IMR-90 (cell line): ENCODE results near the gene GLIS1. TPM values are rescaled to one million over a fixed set of nuclear protein-coding genes. Genes with fewer than 3 reads are reported as not detected.

Source experiments
- ATAC-seq: fragments of 200-7000 bp; cut with Tn5 transposase; 2 replicates; pipeline ENCODE4 v1.9.1; 2020; ENCODE audit warnings: low read depth, mild to moderate bottlenecking, moderate library complexity
- BruUV-seq: library from RNA; stranded (reverse); fragments of 400-500 nt; replicated peaks from 2 replicates; lab custom pipeline; 2021; lab: Mats Ljungman, UMichigan
- CTCF ChIA-PET: fragments of 300-600 bp; formaldehyde crosslinking; extraction: SDS; loops from one replicate; lab custom pipeline; 2021; ENCODE audit warnings: antibody characterized with exemption; lab: Yijun Ruan, JAX
- POLR2A ChIA-PET: fragments of 300-600 bp; sonication (Branson Sonifier 250); formaldehyde crosslinking; loops from one replicate; lab custom pipeline; 2022; ENCODE audit warnings: antibody characterized with exemption; ENCODE audit not compliant: unreplicated experiment; lab: Charles Lee
- DNase-seq: peaks from one replicate; pipeline ENCODE4 v3.0.0; 2013
- H2AFZ ChIP-seq: replicated peaks from 2 replicates; pipeline ENCODE3; 2013; ENCODE audit warnings: low read length, mild to moderate bottlenecking; ENCODE audit not compliant: poor library complexity
- H2AK5ac ChIP-seq: 2 replicates; pipeline ENCODE4 v1.6.1; 2013; ENCODE audit warnings: low read depth, low read length, inconsistent platforms
- H2AK9ac ChIP-seq: replicated peaks from 2 replicates; pipeline ENCODE3; 2013; ENCODE audit warnings: mild to moderate bottlenecking, low read depth, low read length, moderate library complexity; ENCODE audit not compliant: poor library complexity
- H2BK120ac ChIP-seq: 2 replicates; pipeline ENCODE4 v1.6.1; 2013; ENCODE audit warnings: low read depth, low read length, inconsistent platforms
- H2BK15ac ChIP-seq: 3 replicates; pipeline ENCODE4 v1.6.1; 2013; ENCODE audit warnings: low read depth, low read length, inconsistent platforms
- H2BK20ac ChIP-seq: 2 replicates; pipeline ENCODE4 v1.6.1; 2013; ENCODE audit warnings: low read depth, mild to moderate bottlenecking, inconsistent platforms, low read length, moderate library complexity
- H2BK5ac ChIP-seq: 2 replicates; pipeline ENCODE4 v1.6.1; 2013; ENCODE audit warnings: mild to moderate bottlenecking, low read depth, low read length, inconsistent platforms; ENCODE audit not compliant: poor library complexity, severe bottlenecking
- H3K14ac ChIP-seq: replicated peaks from 2 replicates; pipeline ENCODE4 v1.6.1; 2013; ENCODE audit warnings: low read depth, low read length, inconsistent platforms
- H3K18ac ChIP-seq: 2 replicates; pipeline ENCODE4 v1.6.1; 2013; ENCODE audit warnings: low read depth, low read length, control low read depth
- H3K23ac ChIP-seq: 2 replicates; pipeline ENCODE4 v1.6.1; 2013; ENCODE audit warnings: low read depth, low read length, inconsistent platforms
- H3K27ac ChIP-seq: 2 replicates; pipeline ENCODE4 v1.5.1; 2013; ENCODE audit warnings: mild to moderate bottlenecking, control low read depth, low read length; ENCODE audit not compliant: insufficient read depth
- H3K27me3 ChIP-seq: 2 replicates; pipeline ENCODE4 v1.6.1; 2013; ENCODE audit warnings: low read length; ENCODE audit not compliant: control insufficient read depth, insufficient read depth
- H3K36me3 ChIP-seq: 2 replicates; pipeline ENCODE4 v1.6.1; 2013; ENCODE audit warnings: low read length, mixed read lengths; ENCODE audit not compliant: control insufficient read depth, insufficient read depth
- H3K4ac ChIP-seq: 2 replicates; pipeline ENCODE4 v1.6.1; 2013; ENCODE audit warnings: low read depth, low read length, inconsistent platforms
- H3K4me1 ChIP-seq: 2 replicates; pipeline ENCODE4 v1.6.1; 2013; ENCODE audit warnings: low read length, mixed read lengths; ENCODE audit not compliant: control insufficient read depth, insufficient read depth
- H3K4me2 ChIP-seq: 2 replicates; pipeline ENCODE4 v1.6.1; 2013; ENCODE audit warnings: low read depth, mild to moderate bottlenecking, control low read depth, low read length, moderate library complexity
- H3K4me3 ChIP-seq: 2 replicates; pipeline ENCODE4 v1.5.1; 2013; ENCODE audit warnings: low read depth, mild to moderate bottlenecking, control low read depth, low read length, moderate library complexity; ENCODE audit not compliant: insufficient read depth
- H3K56ac ChIP-seq: 2 replicates; pipeline ENCODE4 v1.6.1; 2013; ENCODE audit warnings: low read length, inconsistent platforms; ENCODE audit not compliant: insufficient read depth; ENCODE audit errors: extremely low read depth
- H3K79me1 ChIP-seq, 2 experiments: 2 replicates each; pipeline ENCODE4 v1.6.1; 2013; ENCODE audit warnings: low read length in 2 of 2, inconsistent platforms in 1 of 2, low read depth in 1 of 2
- H3K9ac ChIP-seq: 2 replicates; pipeline ENCODE4 v1.6.1; 2013; ENCODE audit warnings: low read depth, low read length, control low read depth
- H3K9me1 ChIP-seq: 2 replicates; pipeline ENCODE4 v1.6.1; 2013; ENCODE audit warnings: low read length, inconsistent platforms; ENCODE audit not compliant: insufficient read depth
- H3K9me3 ChIP-seq: 2 replicates; pipeline ENCODE4 v1.6.1; 2013; ENCODE audit warnings: low read length; ENCODE audit not compliant: control insufficient read depth, insufficient read depth
- H4K20me1 ChIP-seq: 2 replicates; pipeline ENCODE4 v1.6.1; 2013; ENCODE audit warnings: low read length, inconsistent platforms; ENCODE audit not compliant: insufficient read depth
- H4K5ac ChIP-seq: 2 replicates; pipeline ENCODE4 v1.6.1; 2013; ENCODE audit warnings: mild to moderate bottlenecking, low read depth, low read length, control low read depth
- H4K8ac ChIP-seq, 2 experiments: 2 replicates each; pipeline ENCODE4 v1.6.1; 2013; ENCODE audit warnings: low read depth in 2 of 2, low read length in 2 of 2, control low read depth in 1 of 2, inconsistent platforms in 1 of 2
- H4K91ac ChIP-seq: 2 replicates; pipeline ENCODE4 v1.6.1; 2013; ENCODE audit warnings: low read depth, low read length, inconsistent platforms; ENCODE audit not compliant: insufficient read depth
- CEBPB ChIP-seq: IDR thresholded peaks from 2 replicates; pipeline ENCODE4 v1.6.1; 2012; ENCODE audit warnings: low read depth, low read length, improper control_type of control experiment
- CHD1 ChIP-seq: IDR thresholded peaks from 2 replicates; pipeline ENCODE4 v1.6.1; 2012; ENCODE audit warnings: low read depth, low read length, improper control_type of control experiment
- RAD21 ChIP-seq: IDR thresholded peaks from 2 replicates; pipeline ENCODE4 v1.6.1; 2012; ENCODE audit warnings: low read length, improper control_type of control experiment
- SMC3 ChIP-seq: fragments of 150-350 bp; IDR thresholded peaks from 2 replicates; pipeline ENCODE4 v1.6.1; 2016; ENCODE audit warnings: low read depth, mild to moderate bottlenecking, antibody characterized with exemption, low read length, moderate library complexity
- WGBS, 2 experiments: methylation state at CpG; one replicate each; pipeline versions ENCODE4 v1.1.5 to v1.1.7; 2013; ENCODE audit warnings: missing lambda C conversion rate in 2 of 2; ENCODE audit not compliant: insufficient read length in 1 of 2; ENCODE audit errors: extremely low coverage in 2 of 2; 5-methylcytosine and 5-hydroxymethylcytosine counted together
- dilution Hi-C: fragments of 300-500 bp; cut with HindIII; formaldehyde crosslinking; loops from one replicate; pipeline ENCODE4 v1.14.3; 2018; ENCODE audit warnings: low sequenced_read_pairs; ENCODE audit not compliant: unreplicated experiment
- in situ Hi-C: fragments of 300-500 bp; cut with MboI; formaldehyde crosslinking; loops from 3 replicates; pipeline ENCODE4 v1.14.3; 2019; ENCODE audit warnings: low sequenced_read_pairs, inconsistent platforms, mixed read lengths
- intact Hi-C: fragments of 100-400 bp; cut with micrococcal nuclease; formaldehyde crosslinking; loops from 2 replicates; pipeline ENCODE4 v1.10.0; 2022
- polyA plus RNA-seq, 3 experiments: library from polyadenylated mRNA; depleted of rRNA; stranded (reverse); fragments of >200 nt; gene quantifications; 2 replicates each; pipeline ENCODE4 v1.2.3, GENCODE V29; 2012; ENCODE audit warnings: low replicate concordance in 1 of 3
- total RNA-seq: library from RNA; depleted of rRNA; stranded (reverse); fragments of >200 nt; gene quantifications from 2 replicates; pipeline ENCODE4 v1.2.3, GENCODE V29; 2012
- TF ChIP-seq, protein P1 (sequence below): fragments of 150-350 bp; IDR thresholded peaks from 2 replicates; pipeline ENCODE4 v1.6.1; 2017; ENCODE audit warnings: mild to moderate bottlenecking, antibody characterized with exemption, low read length, low read depth
- TF ChIP-seq, protein P2 (sequence below): conservative IDR thresholded peaks from 2 replicates; pipeline ENCODE4 v1.5.1; 2012; ENCODE audit warnings: mild to moderate bottlenecking, low read depth, low read length, improper control_type of control experiment

The GLIS1 gene
- total and polyA plus RNA-seq, 2 of the 4 experiments (the other 2 are of a cell fraction) = 0.18 to 2.3 TPM

DNA sequence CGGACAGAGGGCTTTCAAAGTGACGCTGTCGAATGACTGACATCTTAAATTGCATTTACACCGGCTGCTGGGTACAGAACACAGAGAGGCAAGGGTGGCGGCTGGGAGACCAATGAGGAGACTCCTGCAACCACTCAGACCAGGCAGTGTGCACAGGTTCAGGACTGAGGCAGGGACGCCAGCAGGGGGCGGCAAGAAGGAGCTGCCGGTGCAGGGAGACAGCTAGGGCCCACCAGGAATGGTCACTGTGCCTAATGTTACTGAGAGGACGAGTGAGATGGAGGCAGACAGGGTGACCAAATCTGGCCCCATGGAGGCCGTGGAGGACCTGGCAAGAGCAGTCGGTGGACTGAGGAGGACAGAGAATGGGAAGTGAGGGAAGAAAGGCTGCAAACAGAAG, 23.5 kb downstream of the GLIS1 start:
- TF ChIP-seq CEBPB = no peak
- TF ChIP-seq, protein P1, sequence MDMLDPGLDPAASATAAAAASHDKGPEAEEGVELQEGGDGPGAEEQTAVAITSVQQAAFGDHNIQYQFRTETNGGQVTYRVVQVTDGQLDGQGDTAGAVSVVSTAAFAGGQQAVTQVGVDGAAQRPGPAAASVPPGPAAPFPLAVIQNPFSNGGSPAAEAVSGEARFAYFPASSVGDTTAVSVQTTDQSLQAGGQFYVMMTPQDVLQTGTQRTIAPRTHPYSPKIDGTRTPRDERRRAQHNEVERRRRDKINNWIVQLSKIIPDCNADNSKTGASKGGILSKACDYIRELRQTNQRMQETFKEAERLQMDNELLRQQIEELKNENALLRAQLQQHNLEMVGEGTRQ = no peak
- TF ChIP-seq, protein P2, sequence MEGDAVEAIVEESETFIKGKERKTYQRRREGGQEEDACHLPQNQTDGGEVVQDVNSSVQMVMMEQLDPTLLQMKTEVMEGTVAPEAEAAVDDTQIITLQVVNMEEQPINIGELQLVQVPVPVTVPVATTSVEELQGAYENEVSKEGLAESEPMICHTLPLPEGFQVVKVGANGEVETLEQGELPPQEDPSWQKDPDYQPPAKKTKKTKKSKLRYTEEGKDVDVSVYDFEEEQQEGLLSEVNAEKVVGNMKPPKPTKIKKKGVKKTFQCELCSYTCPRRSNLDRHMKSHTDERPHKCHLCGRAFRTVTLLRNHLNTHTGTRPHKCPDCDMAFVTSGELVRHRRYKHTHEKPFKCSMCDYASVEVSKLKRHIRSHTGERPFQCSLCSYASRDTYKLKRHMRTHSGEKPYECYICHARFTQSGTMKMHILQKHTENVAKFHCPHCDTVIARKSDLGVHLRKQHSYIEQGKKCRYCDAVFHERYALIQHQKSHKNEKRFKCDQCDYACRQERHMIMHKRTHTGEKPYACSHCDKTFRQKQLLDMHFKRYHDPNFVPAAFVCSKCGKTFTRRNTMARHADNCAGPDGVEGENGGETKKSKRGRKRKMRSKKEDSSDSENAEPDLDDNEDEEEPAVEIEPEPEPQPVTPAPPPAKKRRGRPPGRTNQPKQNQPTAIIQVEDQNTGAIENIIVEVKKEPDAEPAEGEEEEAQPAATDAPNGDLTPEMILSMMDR = peak; percentile 55
- TF ChIP-seq SMC3 = peak; percentile 64
- no peak for TF ChIP-seq CHD1
- peak; percentile 65 for TF ChIP-seq RAD21
- Histone ChIP-seq H3K4me1 (peaks cover 1% of the 10 kb centered on the region; the same call in 1 of the 2 replicates), H3K4ac (no peak overlapping the region; the same call in 1 of the 2 replicates), H3K14ac (no peak overlapping the region), H3K18ac (no peak overlapping the region), H2AK9ac (peak overlapping the region; percentile 47), H3K4me2 (no peak overlapping the region), H3K36me3 (no peaks in the 10 kb centered on the region), H3K27me3 (no peaks in the 10 kb centered on the region), H3K27ac (no peak overlapping the region), H3K9me3 (no peaks in the 10 kb centered on the region), H2BK120ac (no peak overlapping the region), H2AFZ (no peak overlapping the region), H4K20me1 (peaks cover 20% of the 10 kb centered on the region), H3K23ac (no peak overlapping the region), H2BK20ac (no peak overlapping the region), H3K9me1 (peaks cover 15% of the 10 kb centered on the region), H3K56ac (no peak overlapping the region), H2BK5ac (no peak overlapping the region), H4K5ac (no peak overlapping the region), H2BK15ac (no peak overlapping the region), H2AK5ac (no peak overlapping the region; the same call in 1 of the 2 replicates), H4K91ac (no peak overlapping the region), H3K4me3 (no peak overlapping the region), H3K79me1 (peaks cover 6 to 17% of the 10 kb centered on the region in 2 experiments; a peak in 3 of 4 replicates), H3K9ac (no peak overlapping the region), H4K8ac (no peak overlapping the region)
- WGBS, 2 experiments = 49% methylated on average over 10 of the region's 11 CpGs; no CpG with 5 or more reads in 1 of the 2 experiments
- in situ Hi-C loops = no loop called here
- ChIA-PET CTCF (interaction anchor here (0.6 to 1.8 kb wide), 5 partner anchors 9 to 21 kb away, joined by 3 to 8 read pairs (median 4); no protein-coding TSS in a partner anchor), POLR2A (no interaction called here)
- dilution Hi-C loops = no loop called here
- intact Hi-C loops = no loop called here
- ATAC-seq = peak; percentile 79
- BruUV-seq = no TSS peak
- DNase-seq = peak; percentile 14
